Mesendoderm (in vitro differentiated cells): ENCODE results near the gene IKBKE.

ENCODE experiments used
- DNase-seq: peaks from one replicate; pipeline ENCODE4 v3.0.0; 2013
- H2AK5ac ChIP-seq: 2 replicates; pipeline ENCODE4 v1.6.1; 2013; ENCODE audit warnings: low read length, inconsistent platforms
- H2BK120ac ChIP-seq: 2 replicates; pipeline ENCODE4 v1.6.1; 2013; ENCODE audit warnings: low read depth, mild to moderate bottlenecking, low read length, moderate library complexity, mixed read lengths
- H2BK15ac ChIP-seq: replicated peaks from 2 replicates; pipeline ENCODE4 v1.6.1; 2013; ENCODE audit warnings: low read depth, mild to moderate bottlenecking, moderate library complexity
- H2BK5ac ChIP-seq: 2 replicates; pipeline ENCODE4 v1.6.1; 2013; ENCODE audit warnings: low read length, inconsistent platforms
- H3K18ac ChIP-seq: 2 replicates; pipeline ENCODE4 v1.6.1; 2013; ENCODE audit warnings: mild to moderate bottlenecking, low read length, mixed read lengths
- H3K23ac ChIP-seq: one replicate; pipeline ENCODE4 v1.6.1; 2013; ENCODE audit warnings: low read length
- H3K27ac ChIP-seq: 2 replicates; pipeline ENCODE4 v1.5.1; 2013; ENCODE audit warnings: low read depth, mild to moderate bottlenecking, inconsistent platforms, low read length, moderate library complexity
- H3K27me3 ChIP-seq: 2 replicates; pipeline ENCODE4 v1.6.1; 2013; ENCODE audit warnings: low read length, control low read depth, mild to moderate bottlenecking, inconsistent platforms; ENCODE audit not compliant: insufficient read depth, poor library complexity
- H3K36me3 ChIP-seq: 2 replicates; pipeline ENCODE4 v1.6.1; 2013; ENCODE audit warnings: low read length, inconsistent platforms; ENCODE audit not compliant: control insufficient read depth, insufficient read depth
- H3K4ac ChIP-seq: one replicate; pipeline ENCODE4 v1.6.1; 2013; ENCODE audit warnings: low read depth, mild to moderate bottlenecking, low read length, moderate library complexity
- H3K4me1 ChIP-seq: 2 replicates; pipeline ENCODE4 v1.6.1; 2013; ENCODE audit warnings: low read depth, low read length, inconsistent platforms; ENCODE audit not compliant: control insufficient read depth
- H3K4me2 ChIP-seq: 2 replicates; pipeline ENCODE4 v1.6.1; 2013; ENCODE audit warnings: low read length
- H3K4me3 ChIP-seq: 2 replicates; pipeline ENCODE4 v1.5.1; 2013; ENCODE audit warnings: mild to moderate bottlenecking, low read length
- H3K56ac ChIP-seq: one replicate; pipeline ENCODE4 v1.6.1; 2013; ENCODE audit warnings: low read length
- H3K79me1 ChIP-seq: 2 replicates; pipeline ENCODE4 v1.6.1; 2013; ENCODE audit warnings: low read length, inconsistent platforms
- H3K79me2 ChIP-seq: 2 replicates; pipeline ENCODE4 v1.6.1; 2013; ENCODE audit warnings: mild to moderate bottlenecking, low read length; ENCODE audit not compliant: control insufficient read depth, insufficient read depth
- H3K9ac ChIP-seq: 2 replicates; pipeline ENCODE4 v1.6.1; 2013; ENCODE audit warnings: low read length, inconsistent platforms
- H4K5ac ChIP-seq: one replicate; pipeline ENCODE4 v1.6.1; 2013; ENCODE audit warnings: low read length
- H4K8ac ChIP-seq: one replicate; pipeline ENCODE4 v1.6.1; 2013; ENCODE audit warnings: low read depth, mild to moderate bottlenecking, control low read depth, low read length, moderate library complexity
- WGBS: extraction: QIAGEN DNeasy Blood & Tissue Kit; methylation state at CpG from one replicate; pipeline ENCODE4 v1.1.7; 2013; ENCODE audit warnings: low lambda C conversion rate, missing lambda C conversion rate; ENCODE audit not compliant: insufficient coverage; ENCODE audit errors: extremely low coverage; 5-methylcytosine and 5-hydroxymethylcytosine counted together

The IKBKE gene

GRCh38 chr1:206471415-206471801, 1.1 kb downstream of the IKBKE start:
- Histone ChIP-seq H3K56ac (peak overlapping the region; percentile 89), H2BK120ac (no peak overlapping the region), H3K36me3 (no peaks in the 10 kb centered on the region), H3K4ac (no peak overlapping the region), H3K4me2 (peak overlapping the region; percentile 92), H2AK5ac (no peak overlapping the region), H2BK15ac (no peak overlapping the region), H3K79me2 (no peaks in the 10 kb centered on the region), H3K18ac (peak overlapping the region; percentile 1), H3K23ac (no peak overlapping the region), H4K5ac (no peak overlapping the region), H3K9ac (peak overlapping the region; percentile 63), H2BK5ac (peak overlapping the region; percentile 82), H3K27ac (peak overlapping the region; percentile 24), H4K8ac (no peak overlapping the region), H3K4me3 (no peak overlapping the region), H3K79me1 (no peaks in the 10 kb centered on the region), H3K27me3 (no peaks in the 10 kb centered on the region), H3K4me1 (peaks cover 20% of the 10 kb centered on the region)
- no CpG with 5 or more reads among the region's 7 CpGs for WGBS
- DNase-seq: peak; percentile 23

- no CpG with 5 or more reads among the region's 2 CpGs for WGBS
- H3K56ac ChIP-seq: no peak overlapping the region
- no peak overlapping the region for H3K27ac ChIP-seq
- H3K27me3 ChIP-seq: no peaks in the 10 kb centered on the region
- no peak overlapping the region for H3K9ac ChIP-seq
- H4K5ac ChIP-seq: no peak overlapping the region
- DNase-seq: no peak
- no peak overlapping the region for H2BK15ac ChIP-seq
- H3K4me1 ChIP-seq: peaks cover 20% of the 10 kb centered on the region
- H3K4me3 ChIP-seq: no peak overlapping the region
- H3K4me2 ChIP-seq: no peak overlapping the region
- H3K4ac ChIP-seq: no peak overlapping the region
- H3K23ac ChIP-seq: no peak overlapping the region
- H2BK5ac ChIP-seq: no peak overlapping the region
- no peaks in the 10 kb centered on the region for H3K79me2 ChIP-seq
- H4K8ac ChIP-seq: no peak overlapping the region
- H3K79me1 ChIP-seq: no peaks in the 10 kb centered on the region
- H3K18ac ChIP-seq: no peak overlapping the region
- no peak overlapping the region for H2BK120ac ChIP-seq
- H2AK5ac ChIP-seq: no peak overlapping the region
- H3K36me3 ChIP-seq: no peaks in the 10 kb centered on the region
These were observed 1.7 kb downstream of the IKBKE start for GRCh38 chr1:206472024-206472423.

DNA sequence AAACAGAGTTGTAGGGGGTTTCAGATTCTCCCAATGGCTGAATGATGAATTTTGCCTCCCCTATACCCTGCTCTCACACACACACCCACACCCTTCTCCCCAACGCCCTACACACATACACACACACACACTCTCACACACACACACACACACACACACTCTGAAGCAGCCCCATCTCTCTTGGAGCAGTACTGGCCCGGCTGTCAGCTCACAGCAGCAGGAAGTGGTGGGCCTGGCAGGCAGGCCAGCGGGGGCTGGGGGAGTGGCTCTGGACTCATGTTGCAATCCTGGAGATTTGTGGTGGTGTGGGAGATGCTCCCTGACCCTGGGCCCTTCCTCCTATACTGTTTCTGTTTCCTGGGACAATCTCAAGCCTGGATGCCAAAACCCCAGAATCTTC, 2.2 kb downstream of the IKBKE start:
- WGBS: 100% methylated on average over 1 of the region's 3 CpGs
- Histone ChIP-seq H2BK15ac (no peak overlapping the region), H3K18ac (no peak overlapping the region), H3K23ac (no peak overlapping the region), H3K4me1 (peaks cover 20% of the 10 kb centered on the region), H3K4ac (no peak overlapping the region), H3K27me3 (no peaks in the 10 kb centered on the region), H3K79me1 (no peaks in the 10 kb centered on the region), H2AK5ac (no peak overlapping the region), H4K5ac (no peak overlapping the region), H3K79me2 (no peaks in the 10 kb centered on the region), H3K4me3 (no peak overlapping the region), H3K27ac (no peak overlapping the region), H3K36me3 (no peaks in the 10 kb centered on the region), H2BK120ac (no peak overlapping the region), H3K9ac (no peak overlapping the region), H4K8ac (no peak overlapping the region), H3K4me2 (no peak overlapping the region), H3K56ac (no peak overlapping the region), H2BK5ac (no peak overlapping the region)
- peak; percentile 56 for DNase-seq

DNA sequence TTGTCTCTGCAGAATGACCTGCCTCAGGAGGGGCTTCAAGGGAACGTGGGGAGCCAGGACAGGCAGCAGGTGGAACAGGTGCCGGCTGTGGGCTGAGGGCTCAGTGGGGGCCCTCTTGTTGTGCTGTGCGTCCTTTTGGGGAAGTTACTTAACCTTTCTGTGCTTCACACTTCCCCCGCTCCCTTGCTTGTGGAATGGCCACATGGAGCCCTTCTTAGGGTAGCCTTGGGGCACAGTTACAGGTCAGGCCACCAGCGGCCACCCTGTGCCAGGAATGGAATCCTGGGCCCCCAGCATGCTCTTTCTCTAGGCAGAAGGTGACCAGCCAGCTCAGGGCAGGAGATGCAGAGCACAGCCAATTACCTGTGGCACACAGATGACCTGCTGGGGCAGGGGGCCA, 2.6 kb downstream of the IKBKE start:
- no peak overlapping the region for H3K18ac ChIP-seq
- no peak overlapping the region for H2AK5ac ChIP-seq
- WGBS: no CpG with 5 or more reads among the region's 5 CpGs
- no peak overlapping the region for H2BK5ac ChIP-seq
- H4K8ac ChIP-seq: no peak overlapping the region
- no peak overlapping the region for H3K23ac ChIP-seq
- H4K5ac ChIP-seq: no peak overlapping the region
- no peak overlapping the region for H3K9ac ChIP-seq
- peaks cover 20% of the 10 kb centered on the region for H3K4me1 ChIP-seq
- H3K27ac ChIP-seq: no peak overlapping the region
- no peaks in the 10 kb centered on the region for H3K27me3 ChIP-seq
- no peaks in the 10 kb centered on the region for H3K79me2 ChIP-seq
- no peak overlapping the region for H3K4me3 ChIP-seq
- H2BK120ac ChIP-seq: no peak overlapping the region
- peak overlapping the region; percentile 19 for H3K56ac ChIP-seq
- H2BK15ac ChIP-seq: no peak overlapping the region
- H3K4ac ChIP-seq: no peak overlapping the region
- H3K4me2 ChIP-seq: no peak overlapping the region
- no peak for DNase-seq
- H3K36me3 ChIP-seq: no peaks in the 10 kb centered on the region
- no peaks in the 10 kb centered on the region for H3K79me1 ChIP-seq

GRCh38 chr1:206476058-206476457, 5.8 kb downstream of the IKBKE start:
- no peak overlapping the region for H3K4me3 ChIP-seq
- no peak overlapping the region for H3K27ac ChIP-seq
- no peaks in the 10 kb centered on the region for H3K79me1 ChIP-seq
- H3K9ac ChIP-seq: no peak overlapping the region
- WGBS: no CpG with 5 or more reads among the region's 17 CpGs
- H4K8ac ChIP-seq: no peak overlapping the region
- no peaks in the 10 kb centered on the region for H3K36me3 ChIP-seq
- H3K23ac ChIP-seq: no peak overlapping the region
- no peak overlapping the region for H2BK15ac ChIP-seq
- no peak for DNase-seq
- no peak overlapping the region for H3K4me2 ChIP-seq
- no peak overlapping the region for H2BK120ac ChIP-seq
- H3K4ac ChIP-seq: no peak overlapping the region
- no peak overlapping the region for H2BK5ac ChIP-seq
- H3K27me3 ChIP-seq: no peaks in the 10 kb centered on the region
- H3K56ac ChIP-seq: no peak overlapping the region
- no peak overlapping the region for H3K18ac ChIP-seq
- no peaks in the 10 kb centered on the region for H3K79me2 ChIP-seq
- no peak overlapping the region for H4K5ac ChIP-seq
- H3K4me1 ChIP-seq: peaks cover 11% of the 10 kb centered on the region
- no peak overlapping the region for H2AK5ac ChIP-seq

GRCh38 chr1:206476591-206476990, 6.3 kb downstream of the IKBKE start:
- Histone ChIP-seq H3K4me1 (peaks cover 7% of the 10 kb centered on the region), H3K27me3 (no peaks in the 10 kb centered on the region)
- WGBS: no CpG with 5 or more reads among the region's 14 CpGs

More at GRCh38 chr1:206476591-206476990, 6.3 kb downstream of the IKBKE start:
- Histone ChIP-seq H2AK5ac (no peak overlapping the region), H2BK5ac (no peak overlapping the region), H3K36me3 (no peaks in the 10 kb centered on the region), H4K5ac (no peak overlapping the region), H3K4me2 (no peak overlapping the region), H3K79me2 (no peaks in the 10 kb centered on the region), H4K8ac (no peak overlapping the region), H3K4me3 (no peak overlapping the region), H3K23ac (no peak overlapping the region), H3K9ac (no peak overlapping the region), H3K79me1 (no peaks in the 10 kb centered on the region), H2BK120ac (no peak overlapping the region), H3K18ac (no peak overlapping the region), H3K4ac (no peak overlapping the region), H2BK15ac (no peak overlapping the region), H3K27ac (no peak overlapping the region), H3K56ac (no peak overlapping the region)
- no peak for DNase-seq
